ENCODE results near the gene FAM98C. TPM values are rescaled to one million over a fixed set of nuclear protein-coding genes. Genes with fewer than 3 reads are reported as not detected.

FAM98C gene
- total RNA-seq, 1 experiment from 2014 or later, result 10.2 TPM

GRCh38 chr19:38388349-38389100, 14.4 kb upstream of the FAM98C start, which contains the start of gene SPRED3 (continued):
- TF ChIP-seq ZSCAN18 (CRISPR knock-in tag; IDR thresholded peaks at IDR 0.05), result no peak
- 0 out of 2 replicates have a peak, but pooled peaks have one; percentile 47 for TF ChIP-seq SP1 (CRISPR knock-in tag; conservative IDR thresholded peaks at IDR 0.05)
- no peak for TF ChIP-seq ELF4 (CRISPR knock-in tag; IDR thresholded peaks at IDR 0.05; ENCODE audit: low read depth)
- no peak for TF ChIP-seq ZNF232 (CRISPR knock-in tag; IDR thresholded peaks at IDR 0.05)
- TF ChIP-seq TP53 (CRISPR knock-in tag; IDR thresholded peaks at IDR 0.05), result 0 out of 2 replicates have a peak, but pooled peaks have one; percentile 39
- no peak for TF ChIP-seq E2F4 (CRISPR knock-in tag; IDR thresholded peaks at IDR 0.05; ENCODE audit: borderline replicate concordance, low read depth)
- no peak for TF ChIP-seq NR1H2 (CRISPR knock-in tag; IDR thresholded peaks at IDR 0.05)
- no peak for TF ChIP-seq ZBTB21 (CRISPR knock-in tag; IDR thresholded peaks at IDR 0.05; ENCODE audit: borderline replicate concordance)
- TF ChIP-seq GABPB1 (CRISPR knock-in tag; IDR thresholded peaks at IDR 0.05), result no peak
- no peak for TF ChIP-seq USF1 (CRISPR knock-in tag; IDR thresholded peaks at IDR 0.05)
- no peak for TF ChIP-seq RORB (CRISPR knock-in tag; IDR thresholded peaks at IDR 0.05)
- TF ChIP-seq NFE2L1 (CRISPR knock-in tag; IDR thresholded peaks at IDR 0.05), result no peak
- TF ChIP-seq FOXJ3 (CRISPR knock-in tag; IDR thresholded peaks at IDR 0.05; ENCODE audit: borderline replicate concordance), result no peak
- TF ChIP-seq ZNF317 (CRISPR knock-in tag; IDR thresholded peaks at IDR 0.05; ENCODE audit: borderline replicate concordance, low read depth), result 0 out of 2 replicates have a peak, but pooled peaks have one; percentile 5
- no peak for TF ChIP-seq PRDM15 (CRISPR knock-in tag; IDR thresholded peaks at IDR 0.05)
- no peak for TF ChIP-seq STAT6 (CRISPR knock-in tag; conservative IDR thresholded peaks at IDR 0.05; ENCODE audit: low read depth)
- TF ChIP-seq TCF7 (CRISPR knock-in tag; IDR thresholded peaks at IDR 0.05; ENCODE audit: low read depth), result no peak
- TF ChIP-seq ARID4B (CRISPR knock-in tag; IDR thresholded peaks at IDR 0.05; ENCODE audit: borderline replicate concordance), result no peak; the same call in 1 of the 2 replicates

Measured in WTC11 (cell line).